ENCODE measurements around the gene RUSF1. TPM values are rescaled to one million over a fixed set of nuclear protein-coding genes. Genes with fewer than 3 reads are reported as not detected.
"Not testable (repeated sequence)": the region's sequence is repeated elsewhere in the genome, so short reads cannot be mapped to it uniquely, and the experiment has no call there.

The RUSF1 gene
- total and polyA plus RNA-seq, 10 of the 15 experiments (the other 5 are each of a cell fraction or from before 2014, with no cell fraction given): 0.20 to 46.3 (median 29.7) TPM

GRCh38 chr16:31451201-31451600 is 57.0 kb downstream of the RUSF1 start:
- SMC1A ChIA-PET (ENCODE audit: uncharacterized antibody, unreplicated experiment): interaction anchor here (0.8 to 1.6 kb wide), 3 partner anchors 10 to 66 kb away, joined by 3 to 5 read pairs (median 5); no protein-coding TSS in a partner anchor
- Histone ChIP-seq H3K27me3 (replicated peaks in 1 of 2; ENCODE audit: control insufficient read depth in 2 of 2, insufficient read depth in 2 of 2, low read length in 1 of 2) (no peaks in the 10 kb centered on the region), H3K4me3 (no peak overlapping the region), H2AFZ (ENCODE audit: control insufficient read depth, low read depth, low read length) (no peak overlapping the region), H3K79me2 (ENCODE audit: control insufficient read depth, insufficient read depth, low read length) (peaks cover 7% of the 10 kb centered on the region), H3K36me3 (ENCODE audit: control insufficient read depth in 2 of 2, insufficient read depth in 2 of 2, low read length in 1 of 2) (no peaks in the 10 kb centered on the region), H3K4me1 (ENCODE audit: control insufficient read depth, insufficient read depth, low read length) (peaks cover 3% of the 10 kb centered on the region; the same call in 1 of the 2 replicates), H3K4me2 (ENCODE audit: control insufficient read depth, insufficient read depth) (no peak overlapping the region), H3K9me3 (replicated peaks; ENCODE audit: control insufficient read depth, insufficient read depth, low read length) (no peaks in the 10 kb centered on the region), H3K27ac (ENCODE audit: control insufficient read depth, insufficient read depth) (no peak overlapping the region), H4K20me1 (ENCODE audit: control insufficient read depth, insufficient read depth) (peaks cover 4% of the 10 kb centered on the region; the same call in 1 of the 2 replicates), H3K9ac (ENCODE audit: control insufficient read depth, insufficient read depth, low read length) (no peak overlapping the region)
- FAIRE-seq (no peak), ATAC-seq (no peak), DNase-seq (ENCODE audit: low read depth, low spot score) (no peak)
- POLR2A ChIA-PET: no interaction called here
- BruUV-seq (replicated peaks): no TSS peak
- RAD21 ChIA-PET (ENCODE audit: unreplicated experiment): no interaction called here
- TF ChIP-seq GATAD2B (conservative IDR thresholded peaks at IDR 0.05; ENCODE audit: low read depth) (no peak), KAT2A (conservative IDR thresholded peaks at IDR 0.05; ENCODE audit: control insufficient read depth, low read depth, low read length) (no peak), IRF4 (IDR thresholded peaks at IDR 0.05; ENCODE audit: low read depth, low read length) (no peak), EZH2 (IDR thresholded peaks at IDR 0.05; ENCODE audit: borderline replicate concordance, control insufficient read depth, low read depth, low read length) (no peak), ETV6 (conservative IDR thresholded peaks at IDR 0.05 in 1 of 2, IDR thresholded peaks at IDR 0.05 in 1 of 2; ENCODE audit: borderline replicate concordance in 1 of 2, low read depth in 1 of 2) (no peak), MTA2 (IDR thresholded peaks at IDR 0.05; ENCODE audit: low read depth) (no peak), HDAC6 (IDR thresholded peaks at IDR 0.05; ENCODE audit: unreplicated experiment) (no peak)
- TF ChIP-seq, protein P1, sequence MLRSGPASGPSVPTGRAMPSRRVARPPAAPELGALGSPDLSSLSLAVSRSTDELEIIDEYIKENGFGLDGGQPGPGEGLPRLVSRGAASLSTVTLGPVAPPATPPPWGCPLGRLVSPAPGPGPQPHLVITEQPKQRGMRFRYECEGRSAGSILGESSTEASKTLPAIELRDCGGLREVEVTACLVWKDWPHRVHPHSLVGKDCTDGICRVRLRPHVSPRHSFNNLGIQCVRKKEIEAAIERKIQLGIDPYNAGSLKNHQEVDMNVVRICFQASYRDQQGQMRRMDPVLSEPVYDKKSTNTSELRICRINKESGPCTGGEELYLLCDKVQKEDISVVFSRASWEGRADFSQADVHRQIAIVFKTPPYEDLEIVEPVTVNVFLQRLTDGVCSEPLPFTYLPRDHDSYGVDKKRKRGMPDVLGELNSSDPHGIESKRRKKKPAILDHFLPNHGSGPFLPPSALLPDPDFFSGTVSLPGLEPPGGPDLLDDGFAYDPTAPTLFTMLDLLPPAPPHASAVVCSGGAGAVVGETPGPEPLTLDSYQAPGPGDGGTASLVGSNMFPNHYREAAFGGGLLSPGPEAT (IDR thresholded peaks at IDR 0.05; ENCODE audit: low read depth): no peak
- CTCF ChIA-PET: interaction anchor here (0.7 to 3.0 kb wide), 8 partner anchors 8 to 524 kb away, joined by 3 to 11 read pairs (median 3); partner anchors contain the start of genes KAT8 and ZNF843
- intact Hi-C loops (cut with micrococcal nuclease; ENCODE audit: unreplicated experiment): no loop called here
- in situ Hi-C loops (cut with MboI): no loop called here
- WGBS (ENCODE audit: insufficient coverage, insufficient replicate concordance, low lambda C conversion rate, missing lambda C conversion rate): 83% methylated on average over 5 of the region's 5 CpGs

DNA sequence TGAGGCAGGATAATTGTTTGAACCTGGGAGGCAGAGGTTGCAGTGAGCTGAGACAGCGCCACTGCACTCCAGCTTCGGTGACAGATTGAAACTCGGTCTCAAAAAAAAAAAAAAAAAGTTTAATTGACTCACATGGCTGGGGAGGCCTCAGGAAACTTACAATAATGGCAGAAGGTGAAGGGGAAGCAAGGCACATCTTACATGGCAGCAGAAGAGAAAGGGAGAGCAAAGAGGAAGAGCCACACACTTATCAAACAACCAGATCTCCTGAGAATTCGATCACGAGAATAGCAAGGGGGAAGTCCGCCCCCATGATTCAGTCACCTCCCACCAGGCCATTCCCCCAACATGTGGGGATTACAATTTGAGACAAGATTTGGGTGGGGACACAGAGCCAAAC is 62.3 kb downstream of the RUSF1 start:
- in situ Hi-C loops (cut with MboI): loop anchor here (25.0 kb wide), 1 partner anchor 459 kb away; the partner anchor contains the start of gene HSD3B7
- 35% methylated on average over 6 of the region's 6 CpGs for WGBS (ENCODE audit: insufficient coverage, insufficient replicate concordance, low lambda C conversion rate, missing lambda C conversion rate)
- H4K20me1 ChIP-seq (ENCODE audit: control insufficient read depth, insufficient read depth); H3K4me3 ChIP-seq; BruUV-seq (replicated peaks); intact Hi-C loops (cut with micrococcal nuclease; ENCODE audit: unreplicated experiment); H3K79me2 ChIP-seq (ENCODE audit: control insufficient read depth, insufficient read depth, low read length); H2AFZ ChIP-seq (ENCODE audit: control insufficient read depth, low read depth, low read length); H3K36me3 ChIP-seq (ENCODE audit: control insufficient read depth in 2 of 2, insufficient read depth in 2 of 2, low read length in 1 of 2); POLR2A ChIA-PET; H3K27ac ChIP-seq (ENCODE audit: control insufficient read depth, insufficient read depth); H3K9me3 ChIP-seq (replicated peaks; ENCODE audit: control insufficient read depth, insufficient read depth, low read length); H3K27me3 ChIP-seq (replicated peaks in 1 of 2; ENCODE audit: control insufficient read depth in 2 of 2, insufficient read depth in 2 of 2, low read length in 1 of 2); ATAC-seq; H3K4me1 ChIP-seq (ENCODE audit: control insufficient read depth, insufficient read depth, low read length); DNase-seq (ENCODE audit: low read depth, low spot score); H3K9ac ChIP-seq (ENCODE audit: control insufficient read depth, insufficient read depth, low read length); FAIRE-seq; H3K4me2 ChIP-seq (ENCODE audit: control insufficient read depth, insufficient read depth): not testable (repeated sequence)
- SMC1A ChIA-PET (ENCODE audit: uncharacterized antibody, unreplicated experiment): interaction anchor here (0.7 kb wide), 1 partner anchor 258 kb away, joined by 4 read pairs; no protein-coding TSS in a partner anchor
- RAD21 ChIA-PET (ENCODE audit: unreplicated experiment): interaction anchor here (1.1 kb wide), 1 partner anchor 15 kb away, joined by 5 read pairs; no protein-coding TSS in a partner anchor
- CTCF ChIA-PET: interaction anchor here (1.6 to 4.6 kb wide), 2 partner anchors 12 to 268 kb away, joined by 3 to 71 read pairs; partner anchors contain the start of gene ARMC5

Measured in GM12878 (cell line).